SJSA1 (cell line): ENCODE measurements around the gene RNPEPL1. TPM values are rescaled to one million over a fixed set of nuclear protein-coding genes. Genes with fewer than 3 reads are reported as not detected.

Experiments used
- DNase-seq, 2 experiments: peaks; one replicate each; pipeline ENCODE4 v3.0.0-alpha.2; 2015 to 2020; ENCODE audit warnings: low spot score in 2 of 2, low read depth in 1 of 2
- H3K27ac ChIP-seq: fragments of 250-450 bp; sonication (Bioruptor Pico); 2 replicates; pipeline ENCODE4 v1.5.1; 2020; ENCODE audit warnings: mild to moderate bottlenecking, moderate library complexity
- H3K27me3 ChIP-seq: fragments of 250-450 bp; sonication (Bioruptor Pico); replicated peaks from 2 replicates; pipeline ENCODE4 v1.5.1; 2020; ENCODE audit warnings: mild to moderate bottlenecking, moderate library complexity
- H3K36me3 ChIP-seq: fragments of 250-450 bp; sonication (Bioruptor Pico); 2 replicates; pipeline ENCODE4 v1.5.1; 2020; ENCODE audit warnings: mild to moderate bottlenecking
- H3K4me1 ChIP-seq: fragments of 250-450 bp; sonication (Bioruptor Pico); replicated peaks from 2 replicates; pipeline ENCODE4 v1.6.1; 2021; ENCODE audit warnings: mild to moderate bottlenecking
- H3K4me3 ChIP-seq: fragments of 250-450 bp; sonication (Bioruptor Pico); 2 replicates; pipeline ENCODE4 v1.5.1; 2020; ENCODE audit warnings: mild to moderate bottlenecking
- H3K9me3 ChIP-seq: fragments of 250-450 bp; sonication (Bioruptor Pico); replicated peaks from 2 replicates; pipeline ENCODE4 v1.5.1; 2020; ENCODE audit warnings: mild to moderate bottlenecking
- total RNA-seq: library from RNA; depleted of rRNA; stranded (reverse); fragments of >200 nt; shearing (Covaris generic); gene quantifications from 2 replicates; pipeline ENCODE4 v1.2.3, GENCODE V29; 2014

The RNPEPL1 gene
- total RNA-seq, 1 experiment from 2014 or later, result 14.3 TPM

DNA sequence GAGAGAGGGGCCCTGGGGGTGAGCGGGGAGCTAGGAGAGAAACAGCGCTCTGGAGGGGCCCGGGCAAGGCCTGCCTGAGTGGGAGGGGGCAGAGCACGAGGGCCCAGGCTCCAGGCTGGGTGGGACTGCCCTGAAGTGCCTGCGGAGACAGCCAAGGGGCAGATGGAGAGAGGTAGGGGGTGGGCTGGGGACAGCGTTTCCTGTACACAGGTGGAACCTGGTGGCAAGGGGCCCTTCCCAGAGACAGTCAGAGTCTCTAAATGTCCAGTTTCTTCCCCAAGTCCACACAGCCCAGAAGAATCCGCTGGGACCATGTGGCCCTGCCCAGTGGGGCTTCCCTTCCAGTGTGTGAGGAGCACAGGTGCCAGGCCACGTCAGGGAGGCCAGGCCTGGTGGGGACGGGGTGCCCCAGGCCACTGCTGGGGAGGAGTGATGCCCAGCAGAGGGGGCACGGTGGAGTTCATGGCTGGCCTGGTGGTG lies 55.3 kb downstream of the RNPEPL1 start:
- DNase-seq, result no peak
- H3K9me3 ChIP-seq, result no peaks in the 10 kb centered on the region
- no peak overlapping the region for H3K27ac ChIP-seq

DNA sequence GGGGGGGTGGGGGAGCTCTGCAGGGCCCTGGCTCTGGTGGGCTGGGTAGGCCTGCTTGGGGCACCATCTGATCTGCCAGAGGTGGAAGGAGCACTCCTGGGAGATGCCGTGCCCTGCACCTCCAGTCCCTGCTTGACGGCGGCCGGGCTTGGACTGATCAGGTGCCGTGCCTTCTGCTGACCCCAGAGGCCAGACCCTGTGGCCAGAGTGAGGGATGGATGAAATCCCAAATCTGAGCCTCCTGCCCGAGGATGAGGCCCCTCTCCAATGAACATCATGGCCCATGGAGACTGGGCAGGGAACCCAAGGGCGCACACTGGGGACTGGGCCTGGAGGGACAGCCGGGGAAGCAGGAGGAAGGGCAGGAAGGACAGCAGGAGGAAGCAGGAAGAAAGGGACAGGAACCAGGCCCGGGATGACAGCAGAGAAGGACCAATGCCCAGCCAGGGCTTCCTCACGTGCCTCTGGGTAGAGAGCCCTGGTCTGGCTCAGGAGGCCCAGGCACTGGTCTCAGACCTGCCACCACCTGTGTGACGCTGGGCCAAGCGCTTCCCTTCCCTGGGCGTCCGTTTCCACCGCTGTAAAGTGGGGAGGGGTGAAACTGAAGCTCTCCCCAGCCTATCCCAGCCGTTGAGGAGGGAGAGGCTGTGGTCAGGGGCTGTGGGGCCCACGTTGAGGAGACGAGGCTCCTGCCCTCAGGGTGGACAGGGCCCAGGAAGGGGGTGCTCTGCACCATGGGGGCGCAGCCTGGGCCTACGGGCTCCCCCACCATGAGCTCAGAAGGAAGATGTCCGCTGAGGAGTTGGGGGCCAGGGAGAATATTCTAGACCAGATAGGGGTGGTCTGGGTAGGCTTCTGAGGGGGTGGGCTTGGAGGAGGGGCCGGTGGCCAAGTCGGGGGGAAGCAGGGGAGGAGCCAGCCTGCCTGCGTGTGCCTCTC lies 56.0 kb downstream of the RNPEPL1 start:
- H3K4me3 ChIP-seq, result no peak overlapping the region
- H3K4me1 ChIP-seq, result 0 out of 2 replicates have a peak, but pooled peaks cover 5% of the 10 kb centered on the region
- no peak for DNase-seq
- H3K36me3 ChIP-seq, result no peaks in the 10 kb centered on the region
- no peak overlapping the region for H3K27ac ChIP-seq
- H3K9me3 ChIP-seq, result no peaks in the 10 kb centered on the region
- H3K27me3 ChIP-seq, result no peaks in the 10 kb centered on the region

More for the DNA sequence above, 55.3 kb downstream of the RNPEPL1 start:
- Histone ChIP-seq H3K4me1 (0 out of 2 replicates have a peak, but pooled peaks cover 6% of the 10 kb centered on the region), H3K36me3 (no peaks in the 10 kb centered on the region), H3K4me3 (no peak overlapping the region), H3K27me3 (peaks cover 7% of the 10 kb centered on the region; the same call in 1 of the 2 replicates)

DNA sequence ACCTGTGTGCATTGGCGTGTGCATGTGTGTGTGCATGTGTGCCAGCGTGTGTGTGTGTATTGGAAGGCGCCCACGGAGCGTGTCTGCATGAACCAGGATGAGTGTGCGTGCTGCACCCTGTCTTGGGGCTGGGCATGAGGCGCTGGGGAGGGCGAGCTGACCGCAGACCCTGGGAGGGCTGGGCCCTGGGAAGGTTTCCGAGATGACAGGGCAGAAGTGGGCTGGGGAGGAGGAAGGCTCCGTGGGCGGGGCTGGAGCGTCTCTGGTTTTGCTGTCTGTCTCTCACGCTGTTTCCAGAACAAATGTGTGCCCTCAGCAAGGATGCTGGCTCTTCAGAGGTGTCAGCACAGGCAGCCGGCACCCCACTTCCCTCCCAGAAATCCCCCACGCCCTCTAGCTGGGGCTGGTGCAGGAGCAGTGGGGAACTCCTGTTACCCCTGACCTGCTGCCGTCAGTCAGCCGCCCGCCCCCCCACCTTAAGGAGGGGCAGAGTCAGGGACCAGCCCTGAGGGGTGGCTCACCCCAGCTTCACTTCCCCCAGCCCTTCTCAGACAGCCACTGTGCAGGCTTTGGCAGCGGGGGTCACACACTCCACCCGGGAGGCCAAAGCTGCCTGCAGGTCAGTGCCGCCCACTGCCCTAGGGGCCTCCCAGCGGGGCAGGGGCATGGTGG lies 56.8 kb downstream of the RNPEPL1 start, which contains the start of gene GPR35:
Gene GPR35 (plus strand): TSS at position 531 of the 672 bp plus-strand sequence. CDS start 4,473 bp downstream, outside the sequence.
- H3K9me3 ChIP-seq, result no peaks in the 10 kb centered on the region
- H3K36me3 ChIP-seq, result no peaks in the 10 kb centered on the region
- peak; percentile 10 to 70 for DNase-seq
- no peaks in the 10 kb centered on the region for H3K27me3 ChIP-seq
- H3K4me3 ChIP-seq, result no peak within 1 kb of the TSS
- H3K4me1 ChIP-seq, result 0 out of 2 replicates have a peak, but pooled peaks cover 3% of the 10 kb centered on the region
- no peak within 1 kb of the TSS for H3K27ac ChIP-seq

DNA sequence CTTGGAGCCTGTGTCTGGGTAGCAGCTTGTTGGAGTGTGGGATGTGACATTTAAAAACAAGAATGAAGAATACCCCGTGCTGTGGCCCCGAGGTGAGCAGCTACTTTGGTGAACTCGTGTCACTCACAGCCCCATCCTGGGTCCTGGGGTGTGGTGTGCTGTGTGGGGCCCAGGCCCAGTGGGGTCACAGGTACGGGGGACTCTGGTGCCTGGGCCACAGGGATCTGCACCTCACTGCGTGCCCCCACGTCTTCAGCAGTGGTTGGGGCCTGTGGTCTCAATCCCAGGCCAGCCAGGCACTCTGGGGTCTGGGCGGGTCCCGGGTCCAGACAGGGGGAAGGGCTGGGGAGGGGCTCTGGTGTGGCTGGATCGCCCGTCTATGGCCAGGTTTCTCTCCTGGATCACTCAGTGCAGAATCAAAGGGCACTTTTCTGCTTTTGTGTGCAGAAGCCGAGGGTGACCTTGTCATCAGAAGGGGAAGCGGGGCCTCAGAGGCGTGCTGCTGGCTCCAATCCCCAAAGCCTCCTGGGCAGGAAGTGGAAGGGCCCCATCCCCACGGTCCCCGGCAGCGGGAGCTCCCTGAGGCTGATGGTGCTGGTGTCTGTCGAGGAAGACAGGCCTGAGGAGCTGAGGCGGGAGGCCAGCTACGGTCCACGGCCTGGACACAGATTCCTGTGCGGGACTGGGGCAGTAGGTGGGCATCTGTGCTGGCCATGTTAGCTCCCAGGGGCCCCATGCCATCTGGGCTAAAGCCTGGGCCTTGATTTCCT lies 58.4 kb downstream of the RNPEPL1 start:
- H3K4me3 ChIP-seq, result no peak overlapping the region
- H3K9me3 ChIP-seq, result no peaks in the 10 kb centered on the region; the same call in 1 of the 2 replicates
- H3K27me3 ChIP-seq, result no peaks in the 10 kb centered on the region
- DNase-seq, result no peak
- no peak overlapping the region for H3K27ac ChIP-seq
- no peaks in the 10 kb centered on the region for H3K36me3 ChIP-seq
- 0 out of 2 replicates have a peak, but pooled peaks cover 3% of the 10 kb centered on the region for H3K4me1 ChIP-seq

DNA sequence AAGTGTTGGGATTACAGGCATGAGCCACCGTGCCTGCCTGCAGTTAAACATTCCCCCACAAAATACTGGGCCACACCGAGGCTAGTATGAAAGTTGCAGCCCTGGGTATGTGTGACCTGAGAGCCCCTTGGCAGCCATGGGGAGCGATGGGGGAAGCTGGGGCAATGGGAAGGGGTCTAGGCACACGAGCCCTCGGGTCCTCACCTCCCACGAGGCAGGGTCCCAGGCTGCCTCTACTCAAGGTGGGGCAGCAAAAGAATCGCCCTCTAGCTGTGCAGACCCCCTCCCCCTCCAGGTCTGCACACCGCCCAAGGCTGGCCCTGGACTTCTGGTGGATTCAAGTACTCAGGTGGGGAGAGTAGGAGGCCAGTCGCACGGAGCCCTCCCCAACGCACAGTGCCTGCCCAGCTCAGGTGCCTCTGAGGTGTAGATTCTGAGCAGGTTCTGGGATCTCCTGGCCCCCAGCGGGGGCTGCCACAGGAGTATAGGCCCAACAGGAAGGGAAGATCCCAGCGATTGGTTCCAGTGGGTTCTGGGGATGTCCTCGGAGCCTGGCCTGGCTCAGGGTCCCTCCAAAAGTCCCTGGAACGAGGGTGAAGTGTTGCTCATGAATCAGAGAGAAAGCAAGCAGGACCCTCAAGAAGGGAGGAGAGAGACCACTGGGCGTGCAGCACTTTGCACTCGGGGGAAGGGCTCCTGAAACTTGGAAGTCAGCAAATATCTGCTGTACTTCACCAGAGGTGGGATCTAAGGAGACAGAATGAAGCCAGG lies 59.6 kb downstream of the RNPEPL1 start:
- Histone ChIP-seq H3K4me3 (no peak overlapping the region), H3K4me1 (0 out of 2 replicates have a peak, but pooled peaks cover 3% of the 10 kb centered on the region), H3K9me3 (no peaks in the 10 kb centered on the region; the same call in 1 of the 2 replicates), H3K36me3 (no peaks in the 10 kb centered on the region), H3K27ac (no peak overlapping the region), H3K27me3 (no peaks in the 10 kb centered on the region)
- no peak for DNase-seq

DNA sequence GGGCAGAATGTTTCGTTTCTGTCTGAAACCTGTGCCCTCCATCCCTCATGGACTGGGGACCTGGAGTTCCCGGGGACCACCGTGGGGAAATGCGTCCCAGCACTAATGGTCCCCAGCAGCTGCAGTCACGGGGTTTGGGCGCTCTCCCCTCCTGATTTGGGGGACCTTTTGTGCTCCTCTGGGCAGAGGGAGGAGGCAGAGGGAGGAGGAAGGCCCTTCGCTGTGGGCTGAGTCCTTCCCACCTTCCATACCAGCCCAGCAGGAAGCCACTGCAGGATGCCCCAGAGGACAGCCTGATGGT lies 60.2 kb downstream of the RNPEPL1 start:
- DNase-seq, result no peak
- Histone ChIP-seq H3K9me3 (peaks cover 2% of the 10 kb centered on the region; the same call in 1 of the 2 replicates), H3K27ac (no peak overlapping the region), H3K4me3 (no peak overlapping the region), H3K4me1 (0 out of 2 replicates have a peak, but pooled peaks cover 3% of the 10 kb centered on the region), H3K27me3 (no peaks in the 10 kb centered on the region), H3K36me3 (no peaks in the 10 kb centered on the region)

DNA sequence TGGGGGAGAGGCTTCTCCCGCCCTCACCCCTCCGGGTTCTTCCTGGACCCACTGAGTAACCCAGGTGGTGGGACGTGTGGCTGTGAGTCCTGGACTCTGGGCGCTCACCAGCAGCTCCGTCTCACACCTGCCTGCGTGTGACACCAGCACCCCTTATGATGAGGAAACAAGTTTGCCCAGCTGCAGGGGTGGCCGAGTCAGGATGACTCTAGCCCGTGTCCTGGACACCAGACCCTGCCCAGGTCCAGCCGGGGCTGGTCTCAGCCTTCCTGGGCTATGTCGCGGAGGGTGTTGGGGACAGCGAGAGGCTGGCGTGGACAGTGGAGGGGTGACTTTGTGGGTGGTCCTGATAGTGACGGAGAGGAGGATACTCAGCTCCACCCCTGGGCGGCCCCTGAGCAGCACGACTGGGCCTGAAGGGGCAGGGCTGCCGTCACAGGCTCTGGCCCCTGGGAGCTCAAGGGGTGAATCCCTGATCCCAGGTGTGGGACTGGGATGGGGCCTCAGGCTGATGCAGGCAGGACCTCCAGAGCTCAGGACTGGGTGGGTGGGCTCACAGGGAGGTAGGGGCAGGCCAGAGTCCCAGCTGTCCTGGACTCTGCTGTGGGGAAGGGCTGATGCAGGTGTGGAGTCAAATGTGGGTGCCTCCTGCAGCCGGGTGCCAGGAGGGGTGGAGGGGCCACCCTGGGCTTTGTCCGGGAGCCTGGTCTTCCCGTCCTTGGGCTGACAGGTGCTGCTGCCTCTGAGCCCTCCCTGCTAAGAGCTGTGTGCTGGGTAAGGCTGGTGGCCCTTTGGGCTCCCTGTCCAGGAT lies 60.7 kb downstream of the RNPEPL1 start:
- no peak for DNase-seq
- Histone ChIP-seq H3K4me3 (no peak overlapping the region), H3K9me3 (peaks cover 6% of the 10 kb centered on the region; the same call in 1 of the 2 replicates), H3K4me1 (0 out of 2 replicates have a peak, but pooled peaks cover 3% of the 10 kb centered on the region), H3K27me3 (no peaks in the 10 kb centered on the region), H3K27ac (no peak overlapping the region), H3K36me3 (no peaks in the 10 kb centered on the region)

DNA sequence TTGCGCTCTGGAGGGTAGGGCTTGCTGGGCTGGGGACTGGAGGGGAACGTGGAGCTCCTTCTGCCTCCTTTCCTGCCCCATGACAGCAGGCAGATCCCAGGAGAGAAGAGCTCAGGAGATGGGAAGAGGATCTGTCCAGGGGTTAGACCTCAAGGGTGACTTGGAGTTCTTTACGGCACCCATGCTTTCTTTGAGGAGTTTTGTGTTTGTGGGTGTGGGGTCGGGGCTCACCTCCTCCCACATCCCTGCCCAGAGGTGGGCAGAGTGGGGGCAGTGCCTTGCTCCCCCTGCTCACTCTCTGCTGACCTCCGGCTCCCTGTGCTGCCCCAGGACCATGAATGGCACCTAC lies 61.3 kb downstream of the RNPEPL1 start:
- Histone ChIP-seq H3K27me3 (no peaks in the 10 kb centered on the region), H3K4me3 (no peak overlapping the region), H3K27ac (no peak overlapping the region), H3K36me3 (no peaks in the 10 kb centered on the region), H3K4me1 (0 out of 2 replicates have a peak, but pooled peaks cover 3% of the 10 kb centered on the region), H3K9me3 (peaks cover 6% of the 10 kb centered on the region; the same call in 1 of the 2 replicates)
- DNase-seq, result no peak

DNA sequence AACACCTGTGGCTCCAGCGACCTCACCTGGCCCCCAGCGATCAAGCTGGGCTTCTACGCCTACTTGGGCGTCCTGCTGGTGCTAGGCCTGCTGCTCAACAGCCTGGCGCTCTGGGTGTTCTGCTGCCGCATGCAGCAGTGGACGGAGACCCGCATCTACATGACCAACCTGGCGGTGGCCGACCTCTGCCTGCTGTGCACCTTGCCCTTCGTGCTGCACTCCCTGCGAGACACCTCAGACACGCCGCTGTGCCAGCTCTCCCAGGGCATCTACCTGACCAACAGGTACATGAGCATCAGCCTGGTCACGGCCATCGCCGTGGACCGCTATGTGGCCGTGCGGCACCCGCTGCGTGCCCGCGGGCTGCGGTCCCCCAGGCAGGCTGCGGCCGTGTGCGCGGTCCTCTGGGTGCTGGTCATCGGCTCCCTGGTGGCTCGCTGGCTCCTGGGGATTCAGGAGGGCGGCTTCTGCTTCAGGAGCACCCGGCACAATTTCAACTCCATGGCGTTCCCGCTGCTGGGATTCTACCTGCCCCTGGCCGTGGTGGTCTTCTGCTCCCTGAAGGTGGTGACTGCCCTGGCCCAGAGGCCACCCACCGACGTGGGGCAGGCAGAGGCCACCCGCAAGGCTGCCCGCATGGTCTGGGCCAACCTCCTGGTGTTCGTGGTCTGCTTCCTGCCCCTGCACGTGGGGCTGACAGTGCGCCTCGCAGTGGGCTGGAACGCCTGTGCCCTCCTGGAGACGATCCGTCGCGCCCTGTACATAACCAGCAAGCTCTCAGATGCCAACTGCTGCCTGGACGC lies 61.9 kb downstream of the RNPEPL1 start:
- H3K27ac ChIP-seq, result no peak overlapping the region
- H3K36me3 ChIP-seq, result no peaks in the 10 kb centered on the region
- peaks cover 6% of the 10 kb centered on the region; the same call in 1 of the 2 replicates for H3K9me3 ChIP-seq
- no peak overlapping the region for H3K4me3 ChIP-seq
- 0 out of 2 replicates have a peak, but pooled peaks cover 1% of the 10 kb centered on the region for H3K4me1 ChIP-seq
- H3K27me3 ChIP-seq, result no peaks in the 10 kb centered on the region
- no peak for DNase-seq
